HUES48 (cell line): ENCODE results near the gene OR1F1.

Source experiments
- H3K27ac ChIP-seq: one replicate; pipeline ENCODE4 v1.7.0; 2013; ENCODE audit warnings: low read depth, low read length, inconsistent platforms
- H3K27me3 ChIP-seq: 2 replicates; pipeline ENCODE4 v1.6.1; 2013; ENCODE audit warnings: mild to moderate bottlenecking, low read length; ENCODE audit not compliant: control insufficient read depth, insufficient read depth
- H3K36me3 ChIP-seq: 2 replicates; pipeline ENCODE4 v1.6.1; 2013; ENCODE audit warnings: low read length; ENCODE audit not compliant: control insufficient read depth, insufficient read depth
- H3K4me1 ChIP-seq: 2 replicates; pipeline ENCODE4 v1.6.1; 2013; ENCODE audit warnings: mild to moderate bottlenecking, low read length; ENCODE audit not compliant: control insufficient read depth, insufficient read depth
- H3K4me3 ChIP-seq: 2 replicates; pipeline ENCODE4 v1.5.1; 2013; ENCODE audit warnings: mild to moderate bottlenecking, low read depth, low read length
- H3K9ac ChIP-seq: 2 replicates; pipeline ENCODE4 v1.6.1; 2013; ENCODE audit warnings: mild to moderate bottlenecking, low read depth, low read length, moderate library complexity
- H3K9me3 ChIP-seq: 2 replicates; pipeline ENCODE4 v1.6.1; 2013; ENCODE audit warnings: low read length; ENCODE audit not compliant: control insufficient read depth, insufficient read depth

The OR1F1 gene

DNA sequence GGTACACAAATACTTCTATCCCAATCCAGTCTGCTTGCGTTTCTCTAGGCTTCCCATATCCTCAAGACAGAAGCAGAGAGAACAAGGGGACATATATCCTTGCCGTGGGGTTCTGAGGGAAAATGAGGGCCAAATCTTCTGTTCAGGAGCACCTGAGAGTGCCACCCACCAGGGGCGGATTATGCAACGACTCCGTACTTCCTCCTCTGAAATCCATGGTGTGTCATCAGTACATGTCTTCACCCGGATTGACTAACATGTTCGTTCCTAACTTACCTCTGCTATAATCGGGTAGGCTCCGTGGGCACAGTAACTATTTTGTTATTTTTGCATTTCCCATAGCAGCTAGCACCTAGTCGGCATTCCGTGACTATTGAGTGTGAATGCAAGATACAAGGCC is 54.7 kb downstream of the OR1F1 start:
- Histone ChIP-seq H3K27me3 (no peaks in the 10 kb centered on the region), H3K9ac (no peak overlapping the region), H3K9me3 (peaks cover 18% of the 10 kb centered on the region), H3K4me3 (no peak overlapping the region), H3K4me1 (no peaks in the 10 kb centered on the region), H3K36me3 (no peaks in the 10 kb centered on the region), H3K27ac (no peak overlapping the region)

DNA sequence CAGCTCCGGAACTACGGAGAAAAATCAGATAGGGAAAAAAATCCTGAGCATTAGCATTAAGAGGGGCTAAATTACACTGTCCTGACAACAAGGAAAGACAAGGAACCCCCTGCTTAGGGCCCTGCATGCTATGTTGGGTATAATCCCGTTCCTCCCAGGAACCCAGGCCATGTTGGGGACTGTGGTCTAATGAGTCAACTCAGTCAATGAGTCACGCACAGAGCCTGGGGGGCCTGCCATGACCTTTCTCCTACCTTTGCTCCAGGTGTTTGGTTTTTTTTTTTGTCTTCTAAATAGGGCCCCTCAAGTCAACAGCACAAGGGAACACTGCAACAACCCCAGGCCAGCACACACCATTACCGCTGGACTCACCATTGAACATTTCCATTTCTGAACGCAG is 55.9 kb downstream of the OR1F1 start:
- H3K9me3 ChIP-seq: peaks cover 18% of the 10 kb centered on the region
- H3K27ac ChIP-seq: no peak overlapping the region
- no peak overlapping the region for H3K4me3 ChIP-seq
- H3K9ac ChIP-seq: no peak overlapping the region
- H3K36me3 ChIP-seq: no peaks in the 10 kb centered on the region
- H3K27me3 ChIP-seq: no peaks in the 10 kb centered on the region
- H3K4me1 ChIP-seq: no peaks in the 10 kb centered on the region

DNA sequence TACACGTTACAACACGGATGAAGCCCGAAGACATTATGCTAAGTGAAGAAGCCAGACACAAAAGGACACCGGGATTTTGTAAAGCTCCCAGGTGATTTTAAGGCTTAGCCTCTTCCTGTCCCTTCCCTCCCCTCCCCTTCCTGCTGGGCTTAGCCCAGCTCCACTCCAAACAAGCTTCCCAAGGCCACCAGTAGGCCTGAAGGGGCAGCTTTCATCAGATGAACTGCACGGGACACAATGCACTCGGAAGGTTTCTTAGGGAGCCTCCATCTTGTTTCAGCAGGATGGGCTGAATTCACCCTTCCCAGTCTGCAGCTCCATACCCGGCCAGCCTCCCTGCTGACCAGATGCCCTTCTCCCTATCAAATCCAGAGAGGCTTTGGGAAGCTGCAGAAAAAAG is 58.0 kb downstream of the OR1F1 start:
- Histone ChIP-seq H3K4me3 (no peak overlapping the region), H3K27ac (no peak overlapping the region), H3K9me3 (peaks cover 18% of the 10 kb centered on the region), H3K36me3 (no peaks in the 10 kb centered on the region), H3K27me3 (no peaks in the 10 kb centered on the region), H3K9ac (no peak overlapping the region), H3K4me1 (no peaks in the 10 kb centered on the region)

DNA sequence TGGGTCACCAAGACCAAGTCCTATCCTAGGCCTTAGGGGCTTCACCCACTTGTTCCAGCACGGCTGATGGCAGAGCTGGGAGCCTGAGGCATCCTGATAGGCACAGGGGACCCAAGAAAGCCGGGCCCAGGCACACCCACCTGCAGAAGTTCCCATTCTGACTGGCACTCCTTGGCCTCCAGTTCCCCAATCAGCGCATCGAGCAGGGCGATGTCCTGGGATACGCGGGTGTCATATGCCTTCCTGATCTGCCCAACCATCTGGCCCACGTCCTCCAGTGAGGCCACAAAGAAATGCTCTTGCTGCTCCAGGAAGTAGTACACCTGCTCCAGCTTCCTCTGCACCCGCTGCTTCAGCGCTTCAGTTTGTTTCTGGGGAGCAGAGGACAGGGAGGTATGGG is 58.9 kb downstream of the OR1F1 start:
- Histone ChIP-seq H3K27ac (no peak overlapping the region), H3K9me3 (peaks cover 13% of the 10 kb centered on the region), H3K4me1 (no peaks in the 10 kb centered on the region), H3K27me3 (no peaks in the 10 kb centered on the region), H3K9ac (no peak overlapping the region), H3K4me3 (no peak overlapping the region), H3K36me3 (no peaks in the 10 kb centered on the region)

DNA sequence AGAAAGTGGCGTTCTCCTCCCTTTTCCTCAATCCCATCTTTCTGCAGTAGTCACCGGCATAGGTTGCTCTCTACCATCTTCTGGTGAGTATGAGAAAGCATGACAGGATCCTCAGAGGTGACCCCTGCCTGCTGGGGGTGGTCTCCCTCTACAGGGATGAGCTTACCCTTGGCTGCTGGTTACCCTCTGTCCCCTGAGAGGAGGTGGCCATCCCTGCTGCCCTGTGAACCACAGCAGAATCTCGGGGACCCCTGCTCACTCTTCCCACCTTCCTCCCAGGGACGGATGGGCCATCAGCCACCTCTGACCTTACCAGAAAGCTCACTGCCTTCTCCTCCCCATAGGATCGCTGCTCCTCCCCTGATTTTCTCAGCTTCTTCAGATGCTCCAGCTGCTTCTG is 60.6 kb downstream of the OR1F1 start:
- peaks cover 13% of the 10 kb centered on the region for H3K9me3 ChIP-seq
- H3K4me3 ChIP-seq: no peak overlapping the region
- no peak overlapping the region for H3K9ac ChIP-seq
- H3K27me3 ChIP-seq: no peaks in the 10 kb centered on the region
- no peak overlapping the region for H3K27ac ChIP-seq
- H3K36me3 ChIP-seq: no peaks in the 10 kb centered on the region
- no peaks in the 10 kb centered on the region for H3K4me1 ChIP-seq

DNA sequence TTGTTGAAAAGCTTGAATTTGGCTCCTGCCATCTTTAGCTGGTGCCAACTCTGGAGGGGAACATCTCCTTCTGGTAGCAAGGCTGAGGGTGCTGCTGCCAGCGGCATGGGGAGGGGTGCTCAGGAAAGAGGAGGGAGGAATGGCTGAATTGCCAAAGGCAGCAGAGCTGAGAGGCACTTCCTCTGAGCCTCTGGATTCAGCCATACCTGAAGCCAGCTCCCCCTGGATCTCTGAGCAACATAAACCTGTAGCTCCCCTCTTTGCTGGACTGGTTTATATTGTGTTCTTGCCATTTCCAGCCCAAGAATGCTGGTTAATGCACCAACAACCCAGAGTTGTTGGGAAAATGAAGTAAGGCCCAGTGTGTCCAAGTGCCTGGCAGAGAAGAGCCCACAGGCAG is 61.0 kb downstream of the OR1F1 start:
- Histone ChIP-seq H3K36me3 (no peaks in the 10 kb centered on the region), H3K27ac (no peak overlapping the region), H3K27me3 (no peaks in the 10 kb centered on the region), H3K4me1 (no peaks in the 10 kb centered on the region), H3K4me3 (no peak overlapping the region), H3K9me3 (peaks cover 13% of the 10 kb centered on the region), H3K9ac (no peak overlapping the region)

DNA sequence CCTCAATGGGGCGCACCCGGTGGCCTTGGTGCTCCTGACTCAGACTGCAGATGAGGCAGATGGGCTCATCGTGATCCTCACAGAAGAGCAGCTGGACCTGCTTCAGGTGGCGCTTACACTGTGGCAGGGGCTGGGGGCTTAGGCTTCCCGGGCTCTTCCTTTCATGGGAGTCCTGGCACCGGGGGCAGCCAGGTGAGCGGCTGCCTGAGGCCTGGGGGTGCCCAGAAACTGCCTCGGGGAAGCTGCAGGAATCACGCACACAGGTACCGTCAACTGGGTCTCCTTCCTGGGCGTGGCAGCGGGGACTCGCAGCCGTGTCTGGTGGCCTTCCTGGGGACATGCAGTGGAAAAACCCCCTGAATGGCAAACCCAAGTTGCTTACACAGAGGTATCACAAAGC is 61.4 kb downstream of the OR1F1 start:
- H3K4me3 ChIP-seq: no peak overlapping the region
- H3K4me1 ChIP-seq: no peaks in the 10 kb centered on the region
- no peak overlapping the region for H3K27ac ChIP-seq
- peaks cover 9% of the 10 kb centered on the region for H3K9me3 ChIP-seq
- no peak overlapping the region for H3K9ac ChIP-seq
- H3K27me3 ChIP-seq: no peaks in the 10 kb centered on the region
- H3K36me3 ChIP-seq: no peaks in the 10 kb centered on the region

DNA sequence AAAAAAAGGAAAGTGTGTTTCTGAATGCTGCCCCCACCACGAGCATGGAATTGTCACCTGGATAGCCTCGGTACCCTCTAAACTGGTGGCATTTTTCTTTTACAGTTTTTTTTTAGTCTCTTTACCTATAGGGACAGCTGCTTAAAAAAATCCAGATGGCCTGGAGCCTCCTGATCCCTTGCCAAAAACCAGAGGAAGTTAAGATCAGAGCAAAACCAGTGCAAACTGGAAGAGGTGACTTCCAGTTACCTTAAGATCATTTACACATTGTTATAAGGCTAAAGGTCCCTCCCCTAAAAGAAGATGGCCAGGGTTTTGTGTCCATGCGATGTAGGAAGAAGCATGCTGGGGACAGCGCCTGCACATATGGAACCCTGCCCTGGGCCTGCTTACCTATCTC is 65.0 kb downstream of the OR1F1 start:
- Histone ChIP-seq H3K9ac (no peak overlapping the region), H3K27me3 (no peaks in the 10 kb centered on the region), H3K4me1 (no peaks in the 10 kb centered on the region), H3K9me3 (peaks cover 9% of the 10 kb centered on the region; the same call in 1 of the 2 replicates), H3K27ac (no peak overlapping the region), H3K4me3 (no peak overlapping the region), H3K36me3 (no peaks in the 10 kb centered on the region)

DNA sequence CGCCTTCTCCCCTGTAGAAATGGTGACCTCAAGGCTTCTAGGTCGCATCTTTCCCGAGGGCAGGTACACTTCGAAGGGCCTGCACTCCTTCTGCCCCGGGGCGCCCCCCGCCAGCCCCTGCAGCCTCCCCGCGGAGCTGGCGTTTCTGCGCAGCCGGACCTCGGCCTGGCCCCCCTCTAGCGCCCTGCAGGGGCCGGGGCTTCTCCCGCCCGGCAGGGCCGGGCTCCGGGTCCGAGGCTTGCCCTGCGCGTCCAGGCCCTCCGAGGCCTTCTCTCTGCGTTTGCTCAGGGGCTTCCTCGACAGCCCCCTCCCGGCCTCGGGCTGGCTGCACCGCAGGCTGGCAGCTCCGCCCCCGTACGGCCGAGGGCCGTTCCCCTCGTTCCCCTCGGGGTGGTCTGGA is 66.3 kb downstream of the OR1F1 start:
- Histone ChIP-seq H3K27ac (no peak overlapping the region), H3K9ac (no peak overlapping the region), H3K4me3 (no peak overlapping the region), H3K9me3 (peaks cover 9% of the 10 kb centered on the region; the same call in 1 of the 2 replicates), H3K4me1 (no peaks in the 10 kb centered on the region), H3K27me3 (no peaks in the 10 kb centered on the region), H3K36me3 (no peaks in the 10 kb centered on the region)
